Measurements from ENCODE around the gene CSF3.
A peak's percentile ranks its signal among the peaks of the same experiment; 100 is the strongest.

DNA sequence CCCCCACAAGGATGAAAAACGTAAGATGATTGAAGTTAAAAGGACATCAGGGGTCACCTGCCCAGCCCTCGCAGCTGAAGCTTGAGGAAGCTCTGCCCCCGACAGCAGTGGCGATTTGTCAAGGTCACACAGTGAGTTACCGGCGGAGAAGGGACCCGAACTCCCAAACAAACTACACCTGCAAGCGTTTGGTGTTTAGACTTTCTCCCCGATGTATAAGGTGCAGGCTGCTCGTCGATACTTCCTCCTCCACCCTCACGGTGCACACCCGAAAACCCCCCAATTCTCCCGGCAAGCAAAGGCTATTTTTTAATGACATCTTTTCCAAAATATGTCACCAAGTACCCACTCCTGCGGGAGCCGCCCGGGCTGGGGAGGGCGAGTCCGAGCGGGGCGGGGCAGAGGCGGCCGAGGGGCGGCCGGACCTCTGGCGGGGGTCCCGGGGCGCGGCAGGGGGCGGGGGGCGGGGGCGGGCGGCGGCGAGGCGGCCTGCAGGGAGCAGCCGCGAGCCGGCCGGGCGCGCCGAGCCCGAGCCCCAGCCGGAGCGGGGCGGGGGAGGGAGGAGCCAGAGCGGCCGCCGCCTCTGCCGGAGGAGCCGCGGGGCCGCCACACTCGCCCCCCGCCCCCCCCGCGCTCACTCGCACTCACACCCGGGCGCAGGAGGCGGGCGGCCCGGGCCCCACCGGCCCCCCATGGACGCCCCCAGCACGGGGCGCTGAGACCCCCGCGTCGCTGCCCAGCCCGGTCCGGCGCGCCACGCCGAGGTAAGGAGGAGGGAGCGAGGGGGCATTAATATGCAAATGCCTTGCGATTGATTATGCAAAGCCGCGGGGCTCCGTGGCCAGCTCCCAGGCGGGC is 47.3 kb downstream of the CSF3 start, which contains the start of gene THRA:
- TF ChIP-seq, protein P1, sequence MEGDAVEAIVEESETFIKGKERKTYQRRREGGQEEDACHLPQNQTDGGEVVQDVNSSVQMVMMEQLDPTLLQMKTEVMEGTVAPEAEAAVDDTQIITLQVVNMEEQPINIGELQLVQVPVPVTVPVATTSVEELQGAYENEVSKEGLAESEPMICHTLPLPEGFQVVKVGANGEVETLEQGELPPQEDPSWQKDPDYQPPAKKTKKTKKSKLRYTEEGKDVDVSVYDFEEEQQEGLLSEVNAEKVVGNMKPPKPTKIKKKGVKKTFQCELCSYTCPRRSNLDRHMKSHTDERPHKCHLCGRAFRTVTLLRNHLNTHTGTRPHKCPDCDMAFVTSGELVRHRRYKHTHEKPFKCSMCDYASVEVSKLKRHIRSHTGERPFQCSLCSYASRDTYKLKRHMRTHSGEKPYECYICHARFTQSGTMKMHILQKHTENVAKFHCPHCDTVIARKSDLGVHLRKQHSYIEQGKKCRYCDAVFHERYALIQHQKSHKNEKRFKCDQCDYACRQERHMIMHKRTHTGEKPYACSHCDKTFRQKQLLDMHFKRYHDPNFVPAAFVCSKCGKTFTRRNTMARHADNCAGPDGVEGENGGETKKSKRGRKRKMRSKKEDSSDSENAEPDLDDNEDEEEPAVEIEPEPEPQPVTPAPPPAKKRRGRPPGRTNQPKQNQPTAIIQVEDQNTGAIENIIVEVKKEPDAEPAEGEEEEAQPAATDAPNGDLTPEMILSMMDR (IDR thresholded peaks at IDR 0.05; ENCODE audit: poor library complexity, severe bottlenecking), result no peak
- no peak for TF ChIP-seq EP300 (conservative IDR thresholded peaks at IDR 0.05; ENCODE audit: poor library complexity, severe bottlenecking)
- peak; percentile 20 for TF ChIP-seq SMC3 (conservative IDR thresholded peaks at IDR 0.05; ENCODE audit: poor library complexity)

Measured in neural cell (in vitro differentiated cells).